Spleen (tissue), 11 donors: ENCODE data around the gene LRRC49. TPM values are rescaled to one million over a fixed set of nuclear protein-coding genes. Genes with fewer than 3 reads are reported as not detected.
"Not testable (repeated sequence)": the region's sequence is repeated elsewhere in the genome, so short reads cannot be mapped to it uniquely, and the experiment has no call there.

ENCODE experiments used
- DNase-seq: peaks from one replicate; pipeline ENCODE4 v3.0.0-alpha.2; 2020
- H3K27ac ChIP-seq, 8 donors: fragments of 200-600 bp; sonication (generic) in 7 of 8; 1 replicate in 4 of 8; 2 replicates in 4 of 8; pipeline versions ENCODE4 v1.5.0 to v1.8.0; 2016 to 2021; ENCODE audit warnings: inconsistent platforms in 4 of 8, mild to moderate bottlenecking in 4 of 8, moderate library complexity in 1 of 8
- H3K27me3 ChIP-seq, 7 donors: fragments of 200-600 bp; sonication (generic) in 6 of 7; replicated peaks in 1 of 7; 1 replicate in 4 of 7; 2 replicates in 3 of 7; pipeline versions ENCODE4 v1.5.0 to v1.8.0; 2016 to 2021; ENCODE audit warnings: inconsistent platforms in 3 of 7, mild to moderate bottlenecking in 1 of 7
- H3K36me3 ChIP-seq, 6 donors: fragments of 200-600 bp; sonication (generic) in 5 of 6; 1 replicate in 4 of 6; 2 replicates in 2 of 6; pipeline versions ENCODE4 v1.5.0 to v1.8.0; 2016 to 2021; ENCODE audit warnings: inconsistent platforms in 2 of 6
- H3K4me1 ChIP-seq, 6 donors: fragments of 200-600 bp; sonication (generic) in 5 of 6; 1 replicate in 3 of 6; 2 replicates in 3 of 6; pipeline versions ENCODE4 v1.5.0 to v1.8.0; 2016 to 2021; ENCODE audit warnings: inconsistent platforms in 3 of 6
- H3K4me3 ChIP-seq, 8 donors: fragments of 200-600 bp; sonication (generic) in 7 of 8; 1 replicate in 4 of 8; 2 replicates in 4 of 8; pipeline versions ENCODE4 v1.5.0 to v1.8.0; 2016 to 2021; ENCODE audit warnings: inconsistent platforms in 4 of 8, mild to moderate bottlenecking in 4 of 8, moderate library complexity in 2 of 8
- H3K9me3 ChIP-seq, 8 donors: fragments of 200-600 bp; sonication (generic) in 7 of 8; 1 replicate in 4 of 8; 2 replicates in 4 of 8; pipeline versions ENCODE4 v1.5.0 to v1.8.0; 2016 to 2021; ENCODE audit warnings: inconsistent platforms in 4 of 8
- CTCF ChIP-seq, 11 experiments: fragments of 200-600 bp in 7 of 11; fragments of 450-650 bp in 4 of 11; sonication (generic) in 4 of 11; IDR thresholded peaks in 8 of 11; conservative IDR thresholded peaks in 3 of 11; 1 replicate in 7 of 11; 2 replicates in 4 of 11; pipeline versions ENCODE4 v1.4.0 to v1.8.0; 2016 to 2021; ENCODE audit warnings: antibody characterized with exemption in 11 of 11, inconsistent platforms in 4 of 11, mild to moderate bottlenecking in 1 of 11
- POLR2A ChIP-seq, 3 donors: fragments of 450-650 bp; IDR thresholded peaks; one replicate each; pipeline ENCODE4 v1.5.1; 2017; ENCODE audit warnings: antibody characterized with exemption in 3 of 3, mild to moderate bottlenecking in 1 of 3
- POLR2AphosphoS5 ChIP-seq, 3 donors: sonication (generic); formaldehyde crosslinking; IDR thresholded peaks; one replicate each; pipeline ENCODE4 v1.5.1; 2017; ENCODE audit warnings: antibody characterized with exemption in 3 of 3
- WGBS, 5 donors: extraction: QIAGEN DNeasy Blood & Tissue Kit in 3 of 5; methylation state at CpG; one replicate each; pipeline versions ENCODE4 v1.1.5 to v1.1.7; 2013 to 2018; 5-methylcytosine and 5-hydroxymethylcytosine counted together
- intact Hi-C: fragments of 100-400 bp; cut with DNase I; formaldehyde crosslinking; loops from one replicate; pipeline ENCODE4 v1.15.0; 2023; ENCODE audit warnings: low total_unique reads
- polyA plus RNA-seq, 3 donors: library from polyadenylated mRNA; stranded (reverse); fragments of 200-250 nt; gene quantifications; one replicate each; pipeline ENCODE4 v1.2.1, GENCODE V29; 2013
- total RNA-seq, 7 donors: library from RNA; depleted of rRNA in 3 of 7; stranded (reverse); fragments of >200 nt in 3 of 7; fragmentation: NEBNext Ultra II Directional in 4 of 7; extraction: Animal tissue kit (Norgen Biotek cat#: 25700) in 4 of 7; gene quantifications; one replicate each; pipeline versions ENCODE4 v1.1.0 to v1.2.1, GENCODE V29; 2016 to 2021
- donor health status: healthy with polysubstance abuse.
- donor health status: DM: no; HTN: no; CAD: no; lungs with moderate emphysema.
- donor health status: DM: no; HTN: no; CAD: no.
- donor health status: Bipolar disorder and iron deficiency.
- donor health status: healthy.
- donor health status: DM: no; HTN: no; CAD: no.
- donor health status: DM: yes; HTN: yes; CAD: no.

Gene LRRC49
- total and polyA plus RNA-seq, 10 donors: 0.62 to 4.1 (median 2.4) TPM

GRCh38 chr15:71013446-71013845 is 120.8 kb downstream of the LRRC49 start:
- H3K27ac ChIP-seq: no peak overlapping the region
- no peak overlapping the region for H3K4me3 ChIP-seq
- no peaks in the 10 kb centered on the region for H3K27me3 ChIP-seq
- intact Hi-C loops: no loop called here
- H3K9me3 ChIP-seq: no peaks in the 10 kb centered on the region
- TF ChIP-seq CTCF (IDR thresholded peaks at IDR 0.05 in 8 of 11, conservative IDR thresholded peaks at IDR 0.05 in 3 of 11) (no peak), POLR2AphosphoS5 (IDR thresholded peaks at IDR 0.05) (no peak), POLR2A (IDR thresholded peaks at IDR 0.05) (no peak)
- no peaks in the 10 kb centered on the region for H3K4me1 ChIP-seq
- 72 to 93% (median 77%) methylated on average over 2 of the region's 2 CpGs for WGBS, 5 donors
- DNase-seq: no peak
- H3K36me3 ChIP-seq: no peaks in the 10 kb centered on the region

DNA sequence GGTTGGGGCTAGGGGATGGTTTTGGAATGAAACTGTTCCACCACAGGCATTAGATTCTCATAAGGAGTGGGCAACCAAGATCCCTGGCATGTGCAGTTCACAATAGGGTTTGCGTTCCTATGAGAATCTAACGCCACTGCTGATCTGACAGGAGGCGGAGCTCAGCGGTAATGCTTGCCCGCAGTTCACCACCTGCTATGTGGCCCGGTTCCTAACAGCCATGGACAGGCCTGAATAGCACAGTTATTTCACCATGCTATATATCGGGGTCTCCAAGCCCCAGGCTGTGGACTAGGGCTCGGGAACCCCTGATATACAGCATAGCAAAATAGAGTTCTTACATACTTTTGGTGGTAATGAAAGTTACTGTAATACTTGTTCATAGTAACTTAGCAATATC is 122.7 kb downstream of the LRRC49 start:
- Histone ChIP-seq H3K9me3 (peaks cover 0 to 18% (median 12%) of the 10 kb centered on the region in 8 donors), H3K4me1 (no peaks in the 10 kb centered on the region), H3K4me3 (no peak overlapping the region), H3K27ac (no peak overlapping the region), H3K27me3 (no peaks in the 10 kb centered on the region), H3K36me3 (no peaks in the 10 kb centered on the region)
- 86 to 96% (median 93%) methylated on average over 8 of the region's 8 CpGs for WGBS, 5 donors
- DNase-seq: no peak
- TF ChIP-seq CTCF (IDR thresholded peaks at IDR 0.05 in 8 of 11, conservative IDR thresholded peaks at IDR 0.05 in 3 of 11) (no peak), POLR2A (IDR thresholded peaks at IDR 0.05) (no peak), POLR2AphosphoS5 (IDR thresholded peaks at IDR 0.05) (no peak)
- intact Hi-C loops: no loop called here

DNA sequence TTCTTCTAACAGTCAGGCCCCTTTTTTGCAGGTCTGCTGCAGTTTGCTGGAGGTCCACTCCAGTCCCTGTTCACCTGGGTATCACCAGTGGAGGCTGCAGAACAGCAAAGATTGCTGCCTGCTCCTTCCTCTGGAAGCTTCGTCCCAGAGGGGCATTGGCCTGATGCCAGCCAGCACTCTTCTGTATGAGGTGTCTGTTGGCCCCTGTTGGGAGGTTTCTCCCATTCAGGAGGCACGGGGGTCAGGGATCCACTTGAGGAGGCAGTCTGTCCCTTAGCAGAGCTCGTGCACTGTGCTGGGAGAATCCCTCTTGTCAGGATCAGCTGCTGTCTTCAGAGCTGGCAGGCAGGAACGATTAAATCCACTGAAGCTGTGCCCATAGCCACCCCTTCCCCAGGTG is 138.6 kb downstream of the LRRC49 start:
- H3K36me3 ChIP-seq, intact Hi-C loops, DNase-seq, H3K27me3 ChIP-seq, H3K4me1 ChIP-seq, H3K27ac ChIP-seq, H3K4me3 ChIP-seq: not testable (repeated sequence)
- 46 to 88% (median 74%) methylated on average over 2 to 4 of the region's 4 CpGs for WGBS, 5 donors
- peaks cover 0 to 32% (median 14%) of the 10 kb centered on the region in 8 donors for H3K9me3 ChIP-seq

GRCh38 chr15:71035478-71035877 is 142.9 kb downstream of the LRRC49 start:
- WGBS, 5 donors: 93 to 100% (median 97%) methylated on average over 1 of the region's 1 CpG
- H3K27me3 ChIP-seq, intact Hi-C loops: not testable (repeated sequence)

GRCh38 chr15:71042356-71042922 is 149.8 kb downstream of the LRRC49 start:
- DNase-seq: no peak
- intact Hi-C loops: no loop called here
- no peak for TF ChIP-seq POLR2AphosphoS5 (IDR thresholded peaks at IDR 0.05)
- TF ChIP-seq POLR2A (IDR thresholded peaks at IDR 0.05): no peak
- TF ChIP-seq CTCF (IDR thresholded peaks at IDR 0.05 in 8 of 11, conservative IDR thresholded peaks at IDR 0.05 in 3 of 11): no peak
- Histone ChIP-seq H3K27me3 (no peaks in the 10 kb centered on the region), H3K36me3 (no peaks in the 10 kb centered on the region), H3K27ac (no peak overlapping the region), H3K4me1 (no peaks in the 10 kb centered on the region), H3K4me3 (no peak overlapping the region), H3K9me3 (no peaks in the 10 kb centered on the region)
- 81 to 89% (median 86%) methylated on average over 3 of the region's 3 CpGs for WGBS, 5 donors

More at GRCh38 chr15:71035478-71035877, 142.9 kb downstream of the LRRC49 start:
- not testable (repeated sequence) for H3K4me1 ChIP-seq, DNase-seq, H3K27ac ChIP-seq, H3K36me3 ChIP-seq, H3K4me3 ChIP-seq
- H3K9me3 ChIP-seq: peaks cover 0 to 15% (median 5%) of the 10 kb centered on the region in 8 donors
